GM23248 (cell line): ENCODE measurements around the gene LDB2.

Experiments used
- EZH2 ChIP-seq: fragments of 200-600 bp; sonication (generic); IDR thresholded peaks from 2 replicates; pipeline ENCODE4 v1.6.1; 2018; ENCODE audit warnings: antibody characterized with exemption, mild to moderate bottlenecking; ENCODE audit not compliant: insufficient read depth, poor library complexity, severe bottlenecking
- EZH2phosphoT487 ChIP-seq: fragments of 200-600 bp; sonication (generic); IDR thresholded peaks from 2 replicates; pipeline ENCODE4 v1.6.1; 2018; ENCODE audit warnings: antibody characterized with exemption, moderate library complexity, mild to moderate bottlenecking, low read depth; ENCODE audit not compliant: insufficient read depth

DNA sequence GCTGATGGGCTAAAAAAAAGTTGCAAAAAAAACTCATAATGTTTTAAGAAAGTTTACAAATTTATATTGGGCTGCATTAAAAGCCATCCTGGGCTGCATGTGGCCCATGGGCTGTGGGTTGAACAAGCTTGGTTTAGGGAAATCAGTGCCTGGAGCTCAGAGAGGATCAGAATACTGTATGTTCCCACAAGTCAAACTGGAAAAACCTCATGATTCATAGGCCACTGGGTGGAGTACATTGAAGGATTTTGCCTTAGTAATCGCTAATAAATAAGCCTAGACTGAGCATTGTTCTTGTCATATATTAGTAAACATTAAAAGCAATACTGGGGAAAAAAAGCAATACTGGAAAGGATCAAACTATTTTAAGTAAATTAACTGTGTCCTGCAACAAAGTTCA is 425.9 kb downstream of the LDB2 start:
- TF ChIP-seq EZH2, result no peak
- TF ChIP-seq EZH2phosphoT487, result no peak
